ENCODE data around the gene SLCO3A1.

SLCO3A1 gene

DNA sequence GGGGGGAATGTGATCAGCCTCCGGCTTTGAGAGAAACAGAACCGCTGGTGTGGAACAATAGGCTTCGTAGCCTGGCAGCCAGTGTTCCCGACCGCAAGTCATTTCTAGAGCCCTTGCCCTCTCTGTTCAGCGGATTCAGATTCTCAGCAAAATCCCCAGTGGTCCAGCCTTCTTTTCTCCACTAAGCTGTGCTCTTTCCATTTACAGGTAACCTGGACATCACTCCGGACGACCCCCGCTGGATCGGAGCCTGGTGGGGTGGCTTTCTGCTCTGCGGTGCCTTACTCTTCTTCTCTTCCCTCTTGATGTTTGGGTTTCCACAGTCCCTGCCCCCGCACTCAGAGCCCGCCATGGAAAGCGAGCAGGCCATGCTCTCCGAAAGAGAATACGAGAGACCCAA, 250.6 kb downstream of the SLCO3A1 start (continued):
- TF ChIP-seq, protein P1, sequence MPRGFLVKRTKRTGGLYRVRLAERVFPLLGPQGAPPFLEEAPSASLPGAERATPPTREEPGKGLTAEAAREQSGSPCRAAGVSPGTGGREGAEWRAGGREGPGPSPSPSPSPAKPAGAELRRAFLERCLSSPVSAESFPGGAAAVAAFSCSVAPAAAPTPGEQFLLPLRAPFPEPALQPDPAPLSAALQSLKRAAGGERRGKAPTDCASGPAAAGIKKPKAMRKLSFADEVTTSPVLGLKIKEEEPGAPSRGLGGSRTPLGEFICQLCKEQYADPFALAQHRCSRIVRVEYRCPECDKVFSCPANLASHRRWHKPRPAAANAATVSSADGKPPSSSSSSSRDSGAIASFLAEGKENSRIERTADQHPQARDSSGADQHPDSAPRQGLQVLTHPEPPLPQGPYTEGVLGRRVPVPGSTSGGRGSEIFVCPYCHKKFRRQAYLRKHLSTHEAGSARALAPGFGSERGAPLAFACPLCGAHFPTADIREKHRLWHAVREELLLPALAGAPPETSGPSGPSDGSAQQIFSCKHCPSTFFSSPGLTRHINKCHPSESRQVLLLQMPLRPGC (tag by site-specific recombination; IDR thresholded peaks at IDR 0.05): no peak
- no peak for TF ChIP-seq ZNF174 (tag by site-specific recombination; IDR thresholded peaks at IDR 0.05)
- no peak for TF ChIP-seq ZNF660 (tag by site-specific recombination; IDR thresholded peaks at IDR 0.05)

DNA sequence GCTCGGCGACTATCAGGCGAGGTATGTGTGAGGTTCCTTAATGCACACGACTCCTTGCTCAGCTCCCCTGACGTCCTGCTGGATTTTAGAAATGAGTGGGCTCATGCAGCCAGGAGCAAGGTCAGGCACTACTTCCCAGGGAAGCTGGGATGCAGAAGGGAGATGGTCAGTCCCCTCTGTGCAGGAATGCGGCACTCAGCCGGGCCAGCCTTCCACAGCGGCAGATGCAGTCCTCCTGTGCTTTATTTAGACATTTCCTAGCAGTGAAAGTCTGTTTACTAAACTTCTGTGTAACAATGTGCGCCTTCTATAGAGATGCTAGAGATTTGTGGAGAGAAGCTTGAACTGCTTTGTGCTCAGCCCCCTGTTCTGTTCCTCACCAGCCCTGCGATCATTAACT, 252.1 kb downstream of the SLCO3A1 start:
- TF ChIP-seq ZNF426 (tag by site-specific recombination; IDR thresholded peaks at IDR 0.05): no peak
- no peak for TF ChIP-seq GLIS2 (tag by site-specific recombination; IDR thresholded peaks at IDR 0.05)
- TF ChIP-seq ZNF654 (tag by site-specific recombination; IDR thresholded peaks at IDR 0.05; ENCODE audit: low read depth): no peak
- TF ChIP-seq, protein P2, sequence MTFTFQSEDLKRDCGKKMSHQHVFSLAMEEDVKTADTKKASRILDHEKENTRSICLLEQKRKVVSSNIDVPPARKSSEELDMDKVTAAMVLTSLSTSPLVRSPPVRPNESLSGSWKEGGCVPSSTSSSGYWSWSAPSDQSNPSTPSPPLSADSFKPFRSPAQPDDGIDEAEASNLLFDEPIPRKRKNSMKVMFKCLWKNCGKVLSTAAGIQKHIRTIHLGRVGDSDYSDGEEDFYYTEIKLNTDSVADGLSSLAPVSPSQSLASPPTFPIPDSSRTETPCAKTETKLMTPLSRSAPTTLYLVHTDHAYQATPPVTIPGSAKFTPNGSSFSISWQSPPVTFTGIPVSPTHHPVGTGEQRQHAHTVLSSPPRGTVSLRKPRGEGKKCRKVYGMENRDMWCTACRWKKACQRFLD (tag by site-specific recombination; IDR thresholded peaks at IDR 0.05): no peak
- TF ChIP-seq, protein P3, sequence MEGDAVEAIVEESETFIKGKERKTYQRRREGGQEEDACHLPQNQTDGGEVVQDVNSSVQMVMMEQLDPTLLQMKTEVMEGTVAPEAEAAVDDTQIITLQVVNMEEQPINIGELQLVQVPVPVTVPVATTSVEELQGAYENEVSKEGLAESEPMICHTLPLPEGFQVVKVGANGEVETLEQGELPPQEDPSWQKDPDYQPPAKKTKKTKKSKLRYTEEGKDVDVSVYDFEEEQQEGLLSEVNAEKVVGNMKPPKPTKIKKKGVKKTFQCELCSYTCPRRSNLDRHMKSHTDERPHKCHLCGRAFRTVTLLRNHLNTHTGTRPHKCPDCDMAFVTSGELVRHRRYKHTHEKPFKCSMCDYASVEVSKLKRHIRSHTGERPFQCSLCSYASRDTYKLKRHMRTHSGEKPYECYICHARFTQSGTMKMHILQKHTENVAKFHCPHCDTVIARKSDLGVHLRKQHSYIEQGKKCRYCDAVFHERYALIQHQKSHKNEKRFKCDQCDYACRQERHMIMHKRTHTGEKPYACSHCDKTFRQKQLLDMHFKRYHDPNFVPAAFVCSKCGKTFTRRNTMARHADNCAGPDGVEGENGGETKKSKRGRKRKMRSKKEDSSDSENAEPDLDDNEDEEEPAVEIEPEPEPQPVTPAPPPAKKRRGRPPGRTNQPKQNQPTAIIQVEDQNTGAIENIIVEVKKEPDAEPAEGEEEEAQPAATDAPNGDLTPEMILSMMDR (tag by site-specific recombination; IDR thresholded peaks at IDR 0.05): no peak
- TF ChIP-seq ZSCAN23 (tag by site-specific recombination; IDR thresholded peaks at IDR 0.05): no peak
- TF ChIP-seq ZNF184 (tag by site-specific recombination; IDR thresholded peaks at IDR 0.05): no peak
- TF ChIP-seq MYNN (tag by site-specific recombination; IDR thresholded peaks at IDR 0.05; ENCODE audit: borderline replicate concordance): no peak
- no peak for TF ChIP-seq SP2 (tag by site-specific recombination; IDR thresholded peaks at IDR 0.05)
- TF ChIP-seq, protein P4, sequence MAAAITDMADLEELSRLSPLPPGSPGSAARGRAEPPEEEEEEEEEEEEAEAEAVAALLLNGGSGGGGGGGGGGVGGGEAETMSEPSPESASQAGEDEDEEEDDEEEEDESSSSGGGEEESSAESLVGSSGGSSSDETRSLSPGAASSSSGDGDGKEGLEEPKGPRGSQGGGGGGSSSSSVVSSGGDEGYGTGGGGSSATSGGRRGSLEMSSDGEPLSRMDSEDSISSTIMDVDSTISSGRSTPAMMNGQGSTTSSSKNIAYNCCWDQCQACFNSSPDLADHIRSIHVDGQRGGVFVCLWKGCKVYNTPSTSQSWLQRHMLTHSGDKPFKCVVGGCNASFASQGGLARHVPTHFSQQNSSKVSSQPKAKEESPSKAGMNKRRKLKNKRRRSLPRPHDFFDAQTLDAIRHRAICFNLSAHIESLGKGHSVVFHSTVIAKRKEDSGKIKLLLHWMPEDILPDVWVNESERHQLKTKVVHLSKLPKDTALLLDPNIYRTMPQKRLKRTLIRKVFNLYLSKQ (tag by site-specific recombination; IDR thresholded peaks at IDR 0.05; ENCODE audit: borderline replicate concordance): no peak
- TF ChIP-seq ZNF623 (tag by site-specific recombination; IDR thresholded peaks at IDR 0.05): no peak
- no peak for TF ChIP-seq ZNF175 (tag by site-specific recombination; IDR thresholded peaks at IDR 0.05)
- TF ChIP-seq ZNF560 (tag by site-specific recombination; IDR thresholded peaks at IDR 0.05; ENCODE audit: borderline replicate concordance): no peak
- TF ChIP-seq ZNF776 (tag by site-specific recombination; IDR thresholded peaks at IDR 0.05; ENCODE audit: borderline replicate concordance): no peak
- Histone ChIP-seq H3K36me3 (ENCODE audit: control insufficient read depth in 2 of 2, insufficient read depth in 1 of 2, low read length in 2 of 2) (no peaks in the 10 kb centered on the region), H3K4me3 (ENCODE audit: low read depth, low read length) (no peak overlapping the region), H3K9me3 (ENCODE audit: control insufficient read depth, insufficient read depth, low read depth, low read length) (no peaks in the 10 kb centered on the region), H3K4me1 (ENCODE audit: control insufficient read depth, insufficient read depth, low read length) (peaks cover 6% of the 10 kb centered on the region), H3K27ac (ENCODE audit: extremely low read depth, low read depth, low read length) (no peak overlapping the region)
- POLR2A ChIA-PET: no interaction called here
- CTCF ChIA-PET: interaction anchor here (0.5 to 2.2 kb wide), 5 partner anchors 9 to 609 kb away, joined by 3 to 10 read pairs (median 4); partner anchors contain the start of gene ST8SIA2

DNA sequence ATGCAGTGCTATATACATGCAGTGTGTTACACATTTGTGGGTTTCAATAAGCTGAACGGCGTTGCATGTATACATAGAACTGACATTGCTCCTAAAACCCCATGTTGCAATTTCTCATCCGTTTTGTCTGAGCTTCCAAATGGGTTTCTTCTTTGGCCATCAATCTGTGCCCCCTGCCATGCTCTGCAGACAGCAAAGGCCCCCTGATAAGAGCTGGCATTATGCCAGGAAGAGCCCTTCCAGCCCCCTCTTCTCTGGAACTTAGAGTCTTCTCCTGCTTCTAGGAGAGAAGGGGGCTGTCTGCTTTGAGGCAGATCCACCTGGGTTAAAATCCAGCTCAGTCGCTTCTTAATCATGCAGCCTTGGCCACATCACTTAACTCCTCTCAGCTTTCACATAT, 254.0 kb downstream of the SLCO3A1 start:
- ChIA-PET CTCF (interaction anchor here (0.7 to 1.5 kb wide), 3 partner anchors 10 to 17 kb away, joined by 3 to 9 read pairs (median 5); no protein-coding TSS in a partner anchor), POLR2A (no interaction called here)
- Histone ChIP-seq H3K4me3 (ENCODE audit: low read depth, low read length) (no peak overlapping the region), H3K9me3 (ENCODE audit: control insufficient read depth, insufficient read depth, low read depth, low read length) (no peaks in the 10 kb centered on the region), H3K36me3 (ENCODE audit: control insufficient read depth in 2 of 2, insufficient read depth in 1 of 2, low read length in 2 of 2) (no peaks in the 10 kb centered on the region), H3K4me1 (ENCODE audit: control insufficient read depth, insufficient read depth, low read length) (peaks cover 6% of the 10 kb centered on the region), H3K27ac (ENCODE audit: extremely low read depth, low read depth, low read length) (no peak overlapping the region)
- TF ChIP-seq ZEB2 (tag by site-specific recombination; IDR thresholded peaks at IDR 0.05) (no peak), ZBTB8A (tag by site-specific recombination; IDR thresholded peaks at IDR 0.05) (no peak), HOXA7 (CRISPR knock-in tag; IDR thresholded peaks at IDR 0.05; ENCODE audit: borderline replicate concordance) (no peak), ZNF157 (tag by site-specific recombination; IDR thresholded peaks at IDR 0.05) (no peak), ZNF626 (tag by site-specific recombination; IDR thresholded peaks at IDR 0.05) (no peak), KLF7 (tag by site-specific recombination; IDR thresholded peaks at IDR 0.05; ENCODE audit: borderline replicate concordance) (no peak), ZNF146 (tag by site-specific recombination; IDR thresholded peaks at IDR 0.05) (no peak), ZNF521 (tag by site-specific recombination; IDR thresholded peaks at IDR 0.05) (no peak), ZNF350 (tag by site-specific recombination; IDR thresholded peaks at IDR 0.05) (no peak), ZNF843 (tag by site-specific recombination; IDR thresholded peaks at IDR 0.05) (no peak), HOXC10 (CRISPR knock-in tag; IDR thresholded peaks at IDR 0.05) (no peak), ZNF266 (tag by site-specific recombination; IDR thresholded peaks at IDR 0.05; ENCODE audit: low read depth) (no peak), ZNF202 (tag by site-specific recombination; IDR thresholded peaks at IDR 0.05; ENCODE audit: borderline replicate concordance) (no peak)
